NCI-H526 treated with DMSO at 0.1 percent for 48 hours (cell line): ENCODE results near the gene CAPN11.

ENCODE experiments used
- DNase-seq: peaks from one replicate; lab custom pipeline; 2025; lab: John Stamatoyannopoulos, UW

Gene CAPN11

DNA sequence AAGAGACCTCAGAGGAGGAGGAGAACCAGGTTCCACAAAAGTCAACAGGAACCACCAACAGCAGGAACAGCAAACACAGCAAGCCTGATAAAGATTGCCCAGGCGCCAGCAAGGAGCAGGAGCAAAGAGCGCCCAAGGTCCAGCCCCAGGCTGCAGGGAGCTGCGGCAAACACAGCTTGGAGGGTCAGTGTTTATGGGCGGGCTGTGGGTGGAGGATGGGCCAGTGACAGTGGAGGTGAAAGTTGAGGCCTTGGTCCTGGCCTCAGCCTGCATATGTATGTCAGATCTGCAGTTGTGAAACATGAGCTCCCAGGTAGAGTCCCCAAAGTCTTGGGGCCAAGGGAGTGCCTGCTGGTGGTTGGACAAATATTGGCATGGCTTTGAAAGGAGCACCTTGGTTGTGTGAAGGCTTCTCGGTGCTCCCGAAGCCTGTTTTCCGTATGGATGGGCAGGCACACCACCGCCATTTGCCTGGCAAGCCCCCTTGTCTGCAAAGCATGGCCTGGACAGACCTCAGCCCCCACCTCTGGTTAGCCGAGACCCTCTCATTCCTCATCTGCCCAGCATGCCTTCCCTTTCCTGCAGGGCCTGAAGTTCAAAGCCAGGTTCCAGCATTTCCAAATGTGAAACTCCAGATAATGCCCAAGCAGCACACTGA lies 2.0 kb upstream of the CAPN11 start:
- DNase-seq, result no peak

- no peak for DNase-seq
Observed at GRCh38 chr6:44157152-44157521, 1.5 kb upstream of the CAPN11 start.

DNA sequence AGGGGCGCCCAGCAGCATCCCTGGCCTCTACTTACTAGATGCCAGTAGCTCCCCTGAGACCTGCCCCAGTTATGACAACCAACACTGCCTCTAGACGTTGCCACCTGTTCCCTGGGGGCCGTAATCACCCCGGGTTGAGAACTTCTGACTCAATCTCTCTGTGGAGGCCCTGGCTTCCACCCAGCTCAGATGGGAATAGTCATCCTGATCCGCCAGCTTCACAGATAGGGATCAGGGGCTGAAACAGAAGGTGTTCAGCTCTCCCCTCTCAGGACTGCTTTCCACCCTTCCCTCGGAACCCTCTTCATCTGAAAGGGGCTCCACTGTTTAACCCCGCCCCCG lies 3.3 kb downstream of the CAPN11 start:
- no peak for DNase-seq

DNA sequence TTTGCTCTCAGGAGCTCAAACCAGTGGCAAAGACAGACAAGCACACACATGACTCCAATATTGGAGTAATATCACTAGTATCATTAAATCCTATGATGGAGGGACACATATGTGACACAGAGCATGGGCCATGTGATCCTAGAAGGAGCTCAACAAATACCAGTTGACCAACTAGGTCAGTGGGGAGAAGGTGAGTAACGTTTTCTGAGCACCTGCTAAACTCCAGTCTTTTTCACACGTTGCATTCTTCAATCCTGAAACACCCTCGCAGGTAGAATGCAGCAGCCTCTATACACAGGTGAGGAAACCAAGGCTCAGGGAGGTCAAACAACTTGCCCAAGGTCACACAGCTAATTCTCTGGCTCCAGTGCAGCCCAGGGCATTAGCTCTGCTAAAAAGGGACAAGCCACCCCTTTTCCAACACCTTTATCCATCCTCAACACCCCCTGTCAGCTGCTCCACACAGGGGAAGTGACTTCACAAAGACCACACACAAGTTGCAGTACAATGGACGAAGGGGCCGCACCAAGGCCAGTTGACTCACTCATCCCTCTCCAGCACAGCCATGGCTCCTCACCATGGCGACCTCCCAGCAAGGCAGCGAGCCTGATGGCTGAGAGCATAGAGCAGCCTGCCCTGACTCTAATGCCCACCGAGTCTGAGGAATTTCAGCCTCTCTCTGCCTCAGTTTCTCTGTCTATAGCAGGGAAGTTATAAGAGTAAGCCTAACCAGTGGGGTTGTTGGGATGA lies 4.4 kb downstream of the CAPN11 start:
- DNase-seq, result no peak

- DNase-seq, result no peak
Observed at GRCh38 chr6:44166116-44166515, 7.5 kb downstream of the CAPN11 start.

DNA sequence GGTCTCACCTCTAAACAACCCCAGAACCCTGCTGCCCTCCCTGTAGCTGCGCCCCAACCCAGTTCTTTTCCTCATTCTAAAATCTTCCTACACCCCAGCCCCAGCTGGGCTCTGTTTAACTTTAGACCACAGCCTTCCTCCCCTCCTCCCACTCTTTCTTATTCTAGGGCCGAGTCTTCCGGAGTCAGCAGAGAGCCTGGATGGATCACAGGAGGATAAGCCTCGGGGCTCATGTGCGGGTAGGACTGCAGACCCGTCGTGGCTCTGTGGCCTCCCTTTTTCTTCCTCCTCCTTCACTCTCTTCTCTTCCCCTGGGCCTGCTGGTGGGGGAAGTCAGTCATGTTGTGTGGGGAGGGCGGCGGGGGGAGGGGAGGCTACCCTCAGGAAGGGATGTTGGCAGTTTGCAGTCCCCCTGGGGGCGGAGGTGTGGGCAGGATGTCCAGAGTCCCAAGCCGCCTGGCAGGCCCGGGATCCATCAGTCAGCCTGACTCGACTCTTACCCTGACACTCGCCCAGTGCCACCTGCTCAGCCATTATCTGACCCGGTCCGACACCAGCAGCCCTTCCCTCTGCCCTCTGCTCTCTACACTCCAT lies 8.1 kb downstream of the CAPN11 start:
- no peak for DNase-seq

- no peak for DNase-seq
Observed at GRCh38 chr6:44167567-44167966, 8.9 kb downstream of the CAPN11 start.

GRCh38 chr6:44169154-44169553 lies 10.5 kb downstream of the CAPN11 start:
- DNase-seq, result no peak

GRCh38 chr6:44169886-44170570 lies 11.4 kb downstream of the CAPN11 start:
- no peak for DNase-seq

DNA sequence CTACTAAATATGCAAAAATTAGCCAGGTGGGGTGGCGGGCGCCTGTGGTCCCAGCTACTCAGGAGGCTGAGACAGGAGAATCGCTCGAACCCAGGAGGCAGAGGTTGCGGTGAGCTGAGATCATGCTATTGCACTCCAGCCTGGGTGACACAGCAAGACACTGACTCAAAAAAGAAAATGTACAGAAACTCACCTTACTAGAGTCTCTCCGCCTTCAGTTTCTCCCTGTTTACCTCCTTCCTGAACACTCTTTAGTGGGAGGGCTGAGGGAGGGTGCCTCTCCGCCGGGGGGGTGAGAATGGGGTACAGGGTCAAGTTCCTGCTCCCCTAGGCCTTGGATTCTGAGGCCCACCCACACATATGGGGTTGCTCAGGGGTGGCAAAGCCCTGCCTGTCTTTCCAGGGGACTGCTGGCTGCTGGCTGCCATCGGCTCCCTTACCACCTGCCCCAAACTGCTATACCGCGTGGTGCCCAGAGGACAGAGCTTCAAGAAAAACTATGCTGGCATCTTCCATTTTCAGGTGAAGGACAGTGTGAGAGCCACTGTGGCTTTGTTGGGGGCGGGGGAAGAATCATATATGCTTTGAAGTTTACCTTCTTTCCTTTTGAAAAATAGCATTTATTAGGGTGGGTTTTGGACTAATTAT lies 13.4 kb downstream of the CAPN11 start:
- no peak for DNase-seq

DNA sequence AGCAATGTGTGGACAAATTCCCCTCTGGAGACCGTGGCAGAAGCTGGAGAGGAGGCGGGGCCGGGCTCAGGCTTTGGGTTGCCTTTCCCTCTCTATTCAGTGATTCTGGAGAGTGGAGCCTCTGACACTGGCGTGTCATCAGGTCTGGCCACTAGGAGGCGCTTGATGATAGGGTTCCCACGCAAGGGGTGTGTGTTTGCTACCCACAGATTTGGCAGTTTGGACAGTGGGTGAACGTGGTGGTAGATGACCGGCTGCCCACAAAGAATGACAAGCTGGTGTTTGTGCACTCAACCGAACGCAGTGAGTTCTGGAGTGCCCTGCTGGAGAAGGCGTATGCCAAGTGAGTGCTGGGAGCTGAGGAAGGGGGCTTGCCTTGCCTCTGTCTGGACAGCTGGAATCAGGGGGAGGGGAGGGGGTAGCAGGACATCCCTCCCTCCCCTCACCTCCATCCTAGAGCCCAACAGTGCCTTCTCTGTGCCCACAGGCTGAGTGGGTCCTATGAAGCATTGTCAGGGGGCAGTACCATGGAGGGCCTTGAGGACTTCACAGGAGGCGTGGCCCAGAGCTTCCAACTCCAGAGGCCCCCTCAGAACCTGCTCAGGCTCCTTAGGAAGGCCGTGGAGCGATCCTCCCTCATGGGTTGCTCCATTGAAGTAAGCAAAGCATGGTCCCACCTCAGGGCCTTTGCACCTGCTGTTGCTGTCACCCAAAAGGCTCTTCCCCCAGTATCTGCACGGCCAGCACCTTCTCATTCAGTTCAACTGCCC lies 14.3 kb downstream of the CAPN11 start:
- peak; percentile 54 for DNase-seq

GRCh38 chr6:44176130-44176761 lies 17.6 kb downstream of the CAPN11 start:
- no peak for DNase-seq

DNA sequence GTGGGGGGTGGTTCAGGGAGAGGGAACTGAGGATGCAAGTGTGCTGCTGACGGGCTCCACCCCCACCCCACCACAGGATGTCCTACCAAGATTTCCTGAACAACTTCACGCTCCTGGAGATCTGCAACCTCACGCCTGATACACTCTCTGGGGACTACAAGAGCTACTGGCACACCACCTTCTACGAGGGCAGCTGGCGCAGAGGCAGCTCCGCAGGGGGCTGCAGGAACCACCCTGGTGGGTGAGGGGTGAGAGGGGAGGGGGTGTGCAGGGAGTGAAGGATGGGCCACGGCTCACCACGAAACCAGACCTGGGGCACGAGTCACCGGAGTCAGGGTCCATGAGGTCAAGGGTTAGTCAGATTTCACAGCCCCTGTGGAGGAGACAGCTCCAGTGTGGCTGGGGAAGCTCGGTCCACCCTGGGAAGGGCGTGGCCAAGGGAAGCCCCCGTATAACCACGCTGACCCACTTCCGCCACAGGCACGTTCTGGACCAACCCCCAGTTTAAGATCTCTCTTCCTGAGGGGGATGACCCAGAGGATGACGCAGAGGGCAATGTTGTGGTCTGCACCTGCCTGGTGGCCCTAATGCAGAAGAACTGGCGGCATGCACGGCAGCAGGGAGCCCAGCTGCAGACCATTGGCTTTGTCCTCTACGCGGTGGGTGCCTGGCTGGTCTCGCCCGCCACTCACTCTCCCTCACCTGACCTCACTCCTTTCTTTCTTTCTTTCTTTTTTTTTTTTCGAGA lies 18.3 kb downstream of the CAPN11 start:
- no peak for DNase-seq

DNA sequence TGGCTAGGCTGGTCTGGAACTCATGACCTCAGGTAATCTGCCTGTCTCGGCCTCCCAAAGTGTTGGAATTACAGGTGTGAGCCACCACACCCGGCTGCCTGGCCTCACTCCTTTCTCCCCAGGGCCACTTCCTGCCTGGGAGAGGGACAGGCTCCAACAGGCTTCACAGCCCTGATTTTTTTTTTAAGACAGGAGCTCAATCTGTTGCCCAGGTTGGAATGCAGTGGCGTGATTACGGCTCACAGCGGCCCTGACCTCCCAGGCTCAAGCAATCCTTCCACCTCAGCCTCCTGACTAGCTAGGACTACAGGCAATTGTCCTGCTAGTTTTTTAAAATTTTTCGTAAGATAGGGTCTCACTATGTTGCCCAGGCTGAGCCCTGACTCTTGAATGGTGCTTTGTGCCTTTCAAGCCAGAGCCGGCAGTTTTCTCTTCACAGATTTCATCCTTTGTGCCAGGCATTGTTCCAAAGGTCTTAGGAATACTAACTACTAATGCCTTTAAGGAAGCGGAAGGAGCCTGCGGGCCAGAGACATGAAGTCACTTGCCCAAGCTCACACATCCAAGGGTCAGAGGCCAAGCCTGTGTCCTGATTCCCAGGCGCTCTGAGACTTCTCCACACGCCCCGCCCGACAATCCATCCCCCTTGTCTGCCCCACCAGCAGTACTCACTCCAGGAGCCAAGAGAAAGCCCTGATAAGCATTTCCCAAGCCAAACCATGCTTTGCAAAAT lies 19.2 kb downstream of the CAPN11 start:
- no peak for DNase-seq

GRCh38 chr6:44178424-44179071 lies 19.9 kb downstream of the CAPN11 start:
- no peak for DNase-seq

GRCh38 chr6:44179072-44179536 lies 20.5 kb downstream of the CAPN11 start:
- DNase-seq, result no peak

GRCh38 chr6:44179648-44180047 lies 21.0 kb downstream of the CAPN11 start:
- DNase-seq, result no peak

DNA sequence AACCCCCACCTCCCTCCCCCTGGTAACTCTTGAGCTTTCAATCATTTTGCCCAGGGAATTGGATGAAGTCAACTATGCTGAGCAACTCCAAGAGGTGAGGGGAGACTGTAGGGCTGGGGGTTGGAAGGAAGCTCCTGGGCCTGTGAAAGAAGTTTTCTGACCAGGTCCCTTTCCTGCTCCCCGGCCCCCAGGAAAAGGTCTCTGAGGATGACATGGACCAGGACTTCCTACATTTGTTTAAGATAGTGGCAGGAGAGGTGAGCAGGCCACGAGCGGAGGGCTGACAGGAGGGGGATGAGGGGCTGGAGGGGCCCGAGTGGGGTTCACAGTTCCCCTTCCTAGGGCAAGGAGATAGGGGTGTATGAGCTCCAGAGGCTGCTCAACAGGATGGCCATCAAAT lies 21.8 kb downstream of the CAPN11 start:
- no peak for DNase-seq

- no peak for DNase-seq
Observed at GRCh38 chr6:44180886-44181285, 22.3 kb downstream of the CAPN11 start.
